ENCODE data around the gene NUCB1.

Gene NUCB1

GRCh38 chr19:48964205-48965039 is 64.3 kb downstream of the NUCB1 start:
- no peak for DNase-seq

GRCh38 chr19:48965040-48965805 is 65.1 kb downstream of the NUCB1 start, which contains the start of gene FTL:
Gene FTL (plus strand): TSS chr19:48965309. CDS start chr19:48965508, 199 bp downstream.
- peak; percentile 96 for DNase-seq

DNA sequence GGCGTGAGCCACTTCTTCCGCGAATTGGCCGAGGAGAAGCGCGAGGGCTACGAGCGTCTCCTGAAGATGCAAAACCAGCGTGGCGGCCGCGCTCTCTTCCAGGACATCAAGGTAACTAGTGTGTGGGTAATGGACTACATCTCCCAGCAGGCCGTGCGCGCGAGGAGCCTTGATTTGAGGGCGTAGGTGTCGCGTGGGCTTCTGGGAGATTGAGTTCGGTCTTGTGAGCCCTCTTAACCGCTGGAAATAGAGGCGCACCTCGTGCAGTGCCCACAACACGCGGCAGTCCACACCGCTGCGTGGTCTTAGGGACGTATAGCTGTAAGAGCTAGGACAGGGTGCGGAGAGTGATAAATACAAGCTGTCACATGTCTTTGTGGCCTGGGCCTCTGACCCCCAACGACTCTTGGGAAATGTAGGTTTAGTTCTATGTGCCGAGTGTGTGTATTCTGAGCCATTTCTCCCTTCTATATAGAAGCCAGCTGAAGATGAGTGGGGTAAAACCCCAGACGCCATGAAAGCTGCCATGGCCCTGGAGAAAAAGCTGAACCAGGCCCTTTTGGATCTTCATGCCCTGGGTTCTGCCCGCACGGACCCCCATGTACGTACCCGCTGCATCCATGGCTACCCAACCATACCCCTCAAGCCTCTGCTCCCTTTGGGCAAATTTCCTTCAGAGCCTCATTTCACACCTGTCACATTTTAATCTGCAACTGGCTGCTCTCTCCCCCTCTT is 65.9 kb downstream of the NUCB1 start:
- DNase-seq: peak; percentile 89

DNA sequence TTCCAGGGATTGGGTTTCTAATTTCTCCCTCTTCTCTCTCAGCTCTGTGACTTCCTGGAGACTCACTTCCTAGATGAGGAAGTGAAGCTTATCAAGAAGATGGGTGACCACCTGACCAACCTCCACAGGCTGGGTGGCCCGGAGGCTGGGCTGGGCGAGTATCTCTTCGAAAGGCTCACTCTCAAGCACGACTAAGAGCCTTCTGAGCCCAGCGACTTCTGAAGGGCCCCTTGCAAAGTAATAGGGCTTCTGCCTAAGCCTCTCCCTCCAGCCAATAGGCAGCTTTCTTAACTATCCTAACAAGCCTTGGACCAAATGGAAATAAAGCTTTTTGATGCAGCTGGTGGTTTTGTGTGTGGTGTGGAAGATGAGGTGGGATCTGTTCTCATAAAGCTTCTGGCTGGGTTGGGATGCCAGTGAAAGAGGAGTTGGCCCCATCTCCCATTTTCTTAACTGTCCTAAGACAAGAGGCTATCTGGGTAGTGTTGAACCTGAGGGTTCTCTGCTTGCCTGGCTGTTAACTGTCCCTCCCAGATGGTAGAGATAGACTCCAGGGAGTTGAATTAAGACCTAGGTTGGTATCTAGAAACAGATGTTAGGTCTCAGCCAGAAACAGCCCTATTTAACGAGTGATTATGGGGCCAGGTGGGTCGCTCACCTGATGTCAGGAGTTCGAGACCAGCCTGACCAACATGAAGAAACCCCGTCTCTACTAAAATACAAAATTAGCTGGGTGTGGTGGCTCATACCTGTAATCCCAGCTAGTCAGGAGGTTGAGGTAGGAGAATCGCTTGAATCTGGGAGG is 66.6 kb downstream of the NUCB1 start:
- DNase-seq: no peak

- no peak for DNase-seq
Measured at GRCh38 chr19:48967346-48968178, 67.5 kb downstream of the NUCB1 start.

DNA sequence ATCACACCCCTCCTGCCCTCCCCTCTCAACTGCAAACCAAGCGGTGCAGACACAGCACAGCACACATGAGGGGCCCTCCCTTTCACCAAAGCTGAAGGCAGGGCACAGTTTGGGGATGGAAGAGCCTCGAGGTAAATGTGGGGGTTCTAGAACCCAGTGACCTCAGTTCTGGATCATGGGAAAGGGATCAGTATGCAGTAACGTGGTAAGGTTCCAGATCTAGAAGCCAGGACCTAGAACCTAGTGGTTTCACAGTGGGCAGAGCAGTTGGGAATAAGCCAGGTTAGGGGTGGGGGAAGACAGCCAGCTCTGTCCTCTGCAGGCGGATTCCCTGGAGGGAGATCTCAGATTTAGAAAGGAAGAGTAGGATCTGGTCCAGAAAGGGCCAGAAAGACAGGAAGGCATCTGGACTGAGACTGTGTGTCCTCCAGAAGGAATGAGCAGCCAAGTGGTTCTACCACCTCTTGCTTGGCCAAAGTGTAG is 68.1 kb downstream of the NUCB1 start:
- DNase-seq: no peak

- DNase-seq: no peak
Measured at GRCh38 chr19:48968813-48969218, 68.7 kb downstream of the NUCB1 start.

DNA sequence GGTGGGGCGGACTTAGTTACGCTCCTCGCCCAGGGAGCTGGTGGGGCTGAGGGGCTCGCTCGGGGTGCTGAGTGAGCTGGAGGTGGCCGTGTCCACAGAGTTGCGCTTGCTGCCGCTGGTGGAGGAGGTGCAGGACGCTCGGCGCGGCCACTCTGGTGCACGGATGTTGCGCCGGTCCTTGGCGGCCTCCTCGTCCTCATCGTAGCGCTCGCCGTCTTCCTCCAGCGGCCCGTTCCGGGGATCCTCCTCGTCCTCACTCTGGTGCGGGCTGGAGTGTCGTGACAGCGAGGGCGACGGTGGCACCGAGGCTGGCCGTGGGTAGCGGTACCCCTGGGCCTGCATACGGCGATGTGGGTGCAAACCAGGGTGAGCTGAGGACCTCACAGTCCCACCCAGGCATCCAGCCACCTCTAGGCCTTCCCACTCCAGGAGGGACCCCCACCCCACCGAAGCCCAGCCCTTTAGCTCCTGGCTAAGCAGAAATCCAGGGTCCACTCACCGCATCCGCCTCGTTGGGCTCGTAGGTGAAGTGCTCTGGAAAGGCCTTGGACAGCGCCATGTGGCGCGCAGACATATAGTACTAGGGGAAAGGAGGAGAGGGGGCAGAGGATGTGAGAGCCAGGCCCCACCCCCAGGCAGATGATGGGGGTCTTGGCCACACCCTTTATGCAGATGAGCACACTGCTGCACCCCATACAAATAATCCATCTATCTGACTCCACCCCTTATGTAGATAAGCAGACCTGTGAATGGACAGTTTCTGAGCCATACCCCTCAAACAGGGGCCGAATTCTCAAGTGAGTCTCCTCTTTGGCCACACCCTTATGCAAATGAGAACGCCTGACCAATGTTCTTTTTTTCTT is 69.4 kb downstream of the NUCB1 start:
- DNase-seq: no peak

- DNase-seq: no peak
Measured at GRCh38 chr19:48970139-48970766, 70.1 kb downstream of the NUCB1 start.

GRCh38 chr19:48970923-48971395 is 70.8 kb downstream of the NUCB1 start:
- DNase-seq: peak; percentile 83

All from NCI-H1105 (cell line).